Measurements from ENCODE around the gene LIN28B. TPM values are rescaled to one million over a fixed set of nuclear protein-coding genes. Genes with fewer than 3 reads are reported as not detected.

Gene LIN28B
- total and polyA plus RNA-seq, 4 donors, result 2.8 TPM; not detected in 3

DNA sequence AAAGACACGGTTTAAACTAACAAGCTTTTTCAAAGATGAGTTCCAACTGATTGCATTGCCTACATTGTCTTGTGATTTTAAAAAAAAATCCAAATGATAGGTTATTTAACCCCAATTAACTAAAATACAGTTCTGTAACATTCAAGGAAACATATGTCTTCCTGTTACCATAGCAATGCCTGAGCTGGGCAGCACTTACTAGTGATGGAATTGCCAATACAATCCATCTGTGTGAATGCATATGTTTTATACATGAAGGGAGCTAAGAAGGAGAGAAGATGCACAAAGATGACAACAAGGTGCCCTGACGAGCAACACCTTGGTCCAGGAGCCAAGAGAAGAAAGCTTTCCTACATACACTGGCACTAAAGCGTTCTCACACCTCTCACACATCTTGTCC lies 154.2 kb downstream of the LIN28B start:
- 82% methylated on average over 3 of the region's 3 CpGs for WGBS
- no peak for TF ChIP-seq HNF4A (conservative IDR thresholded peaks at IDR 0.05)
- no peak for TF ChIP-seq RAD21 (IDR thresholded peaks at IDR 0.05)
- TF ChIP-seq JUND (IDR thresholded peaks at IDR 0.05), result no peak
- no peak for TF ChIP-seq FOXA2 (IDR thresholded peaks at IDR 0.05)
- TF ChIP-seq ATF3 (IDR thresholded peaks at IDR 0.05), result no peak
- no peak for TF ChIP-seq TAF1 (conservative IDR thresholded peaks at IDR 0.05)
- TF ChIP-seq HNF4G (IDR thresholded peaks at IDR 0.05), result no peak
- no peak for TF ChIP-seq NR2F2 (IDR thresholded peaks at IDR 0.05)
- TF ChIP-seq MAX (IDR thresholded peaks at IDR 0.05), result no peak
- TF ChIP-seq SP1 (IDR thresholded peaks at IDR 0.05), result no peak
- TF ChIP-seq EGR1 (IDR thresholded peaks at IDR 0.05; ENCODE audit: low read depth in 2 of 2), result no peak
- TF ChIP-seq YY1 (IDR thresholded peaks at IDR 0.05), result no peak
- TF ChIP-seq FOXA1 (IDR thresholded peaks at IDR 0.05), result no peak
- TF ChIP-seq CTCF (IDR thresholded peaks at IDR 0.05; ENCODE audit: low read depth, low read length, missing input control), result no peak
- no peak for DNase-seq (ENCODE audit: low spot score)
- Histone ChIP-seq H3K27ac (ENCODE audit: low read depth in 1 of 2, low read length in 2 of 2) (no peak overlapping the region), H3K4me1 (ENCODE audit: control insufficient read depth in 4 of 4, insufficient read depth in 4 of 4, low read length in 3 of 4) (no peaks in the 10 kb centered on the region), H3K36me3 (ENCODE audit: control insufficient read depth in 4 of 4, insufficient read depth in 3 of 4, low read depth in 1 of 4, low read length in 3 of 4) (no peaks in the 10 kb centered on the region), H3K9ac (ENCODE audit: low read depth in 1 of 2, low read length in 2 of 2) (no peak overlapping the region), H3K9me3 (ENCODE audit: control insufficient read depth in 4 of 4, low read length in 3 of 4) (no peaks in the 10 kb centered on the region), H3K27me3 (ENCODE audit: control insufficient read depth in 4 of 4, insufficient read depth in 4 of 4, low read length in 3 of 4) (peaks cover 0 to 3% (median 0%) of the 10 kb centered on the region in 4 donors), H3K4me3 (ENCODE audit: low read depth in 1 of 3, low read length in 3 of 3) (no peak overlapping the region)

- no peak overlapping the region for H3K27ac ChIP-seq (ENCODE audit: low read depth in 1 of 2, low read length in 2 of 2)
- H3K36me3 ChIP-seq (ENCODE audit: control insufficient read depth in 4 of 4, insufficient read depth in 3 of 4, low read depth in 1 of 4, low read length in 3 of 4), result no peaks in the 10 kb centered on the region
- TF ChIP-seq HNF4G (IDR thresholded peaks at IDR 0.05) (no peak), HNF4A (conservative IDR thresholded peaks at IDR 0.05) (no peak), SP1 (IDR thresholded peaks at IDR 0.05) (no peak), ATF3 (IDR thresholded peaks at IDR 0.05) (no peak), RXRA (IDR thresholded peaks at IDR 0.05) (no peak), TAF1 (conservative IDR thresholded peaks at IDR 0.05) (no peak), FOXA1 (IDR thresholded peaks at IDR 0.05) (no peak)
- H3K4me1 ChIP-seq (ENCODE audit: control insufficient read depth in 4 of 4, insufficient read depth in 4 of 4, low read length in 3 of 4), result no peaks in the 10 kb centered on the region
- no peak overlapping the region for H3K4me3 ChIP-seq (ENCODE audit: low read depth in 1 of 3, low read length in 3 of 3)
- DNase-seq (ENCODE audit: low spot score), result no peak
- H3K9me3 ChIP-seq (ENCODE audit: control insufficient read depth in 4 of 4, low read length in 3 of 4), result no peaks in the 10 kb centered on the region
- WGBS, result 93% methylated on average over 2 of the region's 2 CpGs
- no peak overlapping the region for H3K9ac ChIP-seq (ENCODE audit: low read depth in 1 of 2, low read length in 2 of 2)
- H3K27me3 ChIP-seq (ENCODE audit: control insufficient read depth in 4 of 4, insufficient read depth in 4 of 4, low read length in 3 of 4), result peaks cover 0 to 3% (median 0%) of the 10 kb centered on the region in 4 donors
These were observed 155.0 kb downstream of the LIN28B start for GRCh38 chr6:105111871-105112270.

- Histone ChIP-seq H3K9ac (ENCODE audit: low read depth in 1 of 2, low read length in 2 of 2) (no peak overlapping the region), H3K4me1 (ENCODE audit: control insufficient read depth in 4 of 4, insufficient read depth in 4 of 4, low read length in 3 of 4) (no peaks in the 10 kb centered on the region), H3K9me3 (ENCODE audit: control insufficient read depth in 4 of 4, low read length in 3 of 4) (no peaks in the 10 kb centered on the region), H3K4me3 (ENCODE audit: low read depth in 1 of 3, low read length in 3 of 3) (no peak overlapping the region), H3K27me3 (ENCODE audit: control insufficient read depth in 4 of 4, insufficient read depth in 4 of 4, low read length in 3 of 4) (peaks cover 0 to 3% (median 0%) of the 10 kb centered on the region in 4 donors), H3K36me3 (ENCODE audit: control insufficient read depth in 4 of 4, insufficient read depth in 3 of 4, low read depth in 1 of 4, low read length in 3 of 4) (no peaks in the 10 kb centered on the region), H3K27ac (ENCODE audit: low read depth in 1 of 2, low read length in 2 of 2) (no peak overlapping the region)
- no peak for DNase-seq (ENCODE audit: low spot score)
- 97% methylated on average over 1 of the region's 1 CpG for WGBS
- TF ChIP-seq FOXA1 (IDR thresholded peaks at IDR 0.05) (no peak), GABPA (IDR thresholded peaks at IDR 0.05 in 1 of 2, conservative IDR thresholded peaks at IDR 0.05 in 1 of 2) (no peak), JUND (IDR thresholded peaks at IDR 0.05) (no peak), ZBTB33 (IDR thresholded peaks at IDR 0.05) (no peak), YY1 (IDR thresholded peaks at IDR 0.05) (no peak), RXRA (IDR thresholded peaks at IDR 0.05) (no peak), HNF4G (IDR thresholded peaks at IDR 0.05) (no peak), MAX (IDR thresholded peaks at IDR 0.05) (no peak), NR2F2 (IDR thresholded peaks at IDR 0.05) (no peak)
- TF ChIP-seq, protein P1, sequence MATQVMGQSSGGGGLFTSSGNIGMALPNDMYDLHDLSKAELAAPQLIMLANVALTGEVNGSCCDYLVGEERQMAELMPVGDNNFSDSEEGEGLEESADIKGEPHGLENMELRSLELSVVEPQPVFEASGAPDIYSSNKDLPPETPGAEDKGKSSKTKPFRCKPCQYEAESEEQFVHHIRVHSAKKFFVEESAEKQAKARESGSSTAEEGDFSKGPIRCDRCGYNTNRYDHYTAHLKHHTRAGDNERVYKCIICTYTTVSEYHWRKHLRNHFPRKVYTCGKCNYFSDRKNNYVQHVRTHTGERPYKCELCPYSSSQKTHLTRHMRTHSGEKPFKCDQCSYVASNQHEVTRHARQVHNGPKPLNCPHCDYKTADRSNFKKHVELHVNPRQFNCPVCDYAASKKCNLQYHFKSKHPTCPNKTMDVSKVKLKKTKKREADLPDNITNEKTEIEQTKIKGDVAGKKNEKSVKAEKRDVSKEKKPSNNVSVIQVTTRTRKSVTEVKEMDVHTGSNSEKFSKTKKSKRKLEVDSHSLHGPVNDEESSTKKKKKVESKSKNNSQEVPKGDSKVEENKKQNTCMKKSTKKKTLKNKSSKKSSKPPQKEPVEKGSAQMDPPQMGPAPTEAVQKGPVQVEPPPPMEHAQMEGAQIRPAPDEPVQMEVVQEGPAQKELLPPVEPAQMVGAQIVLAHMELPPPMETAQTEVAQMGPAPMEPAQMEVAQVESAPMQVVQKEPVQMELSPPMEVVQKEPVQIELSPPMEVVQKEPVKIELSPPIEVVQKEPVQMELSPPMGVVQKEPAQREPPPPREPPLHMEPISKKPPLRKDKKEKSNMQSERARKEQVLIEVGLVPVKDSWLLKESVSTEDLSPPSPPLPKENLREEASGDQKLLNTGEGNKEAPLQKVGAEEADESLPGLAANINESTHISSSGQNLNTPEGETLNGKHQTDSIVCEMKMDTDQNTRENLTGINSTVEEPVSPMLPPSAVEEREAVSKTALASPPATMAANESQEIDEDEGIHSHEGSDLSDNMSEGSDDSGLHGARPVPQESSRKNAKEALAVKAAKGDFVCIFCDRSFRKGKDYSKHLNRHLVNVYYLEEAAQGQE (IDR thresholded peaks at IDR 0.05), result no peak
These were observed 155.7 kb downstream of the LIN28B start for GRCh38 chr6:105112577-105112976.
